ENCODE measurements around the gene ADGRL1.

Gene ADGRL1

GRCh38 chr19:14158276-14159023 is 47.5 kb downstream of the ADGRL1 start:
- H3K36me3 ChIP-seq: peaks cover 30 to 75% (median 51%) of the 10 kb centered on the region in 11 experiments
- H3K4me1 ChIP-seq: peaks cover 13 to 51% (median 37%) of the 10 kb centered on the region in 10 experiments; a peak in 19 of 20 replicates
- H3K4me3 ChIP-seq: no peak overlapping the region
- TF ChIP-seq Cebpa-rat (IDR thresholded peaks at IDR 0.05): no peak
- peak overlapping the region in 3 of 11 experiments; percentile 23 to 40 (median 34); a peak in 3 of 22 replicates for H3K27ac ChIP-seq
- peak overlapping the region in 9 of 11 experiments; percentile 44 to 83 (median 68); a peak in 19 of 22 replicates for H3K4me2 ChIP-seq
- peaks cover 6 to 42% (median 14%) of the 10 kb centered on the region in 11 experiments; a peak in 13 of 22 replicates for H4K20me1 ChIP-seq
- no peaks in the 10 kb centered on the region for H3K27me3 ChIP-seq
- H3K9ac ChIP-seq: peak overlapping the region in 6 of 11 experiments; percentile 13 to 56 (median 38); a peak in 9 of 22 replicates
- H3K9me3 ChIP-seq (replicated peaks in 1 of 11): no peaks in the 10 kb centered on the region

- H3K27ac ChIP-seq: no peak overlapping the region
- no peak for TF ChIP-seq Cebpa-rat (IDR thresholded peaks at IDR 0.05)
- H3K36me3 ChIP-seq: peaks cover 32 to 72% (median 51%) of the 10 kb centered on the region in 11 experiments
- no peak overlapping the region for H3K9ac ChIP-seq
- H3K4me3 ChIP-seq: no peak overlapping the region
- peaks cover 12 to 55% (median 35%) of the 10 kb centered on the region in 10 experiments; a peak in 19 of 20 replicates for H3K4me1 ChIP-seq
- H4K20me1 ChIP-seq: peaks cover 12 to 42% (median 16%) of the 10 kb centered on the region in 11 experiments; a peak in 13 of 22 replicates
- H3K4me2 ChIP-seq: no peak overlapping the region
- no peaks in the 10 kb centered on the region for H3K27me3 ChIP-seq
- H3K9me3 ChIP-seq (replicated peaks in 1 of 11): no peaks in the 10 kb centered on the region
These were observed 48.8 kb downstream of the ADGRL1 start for GRCh38 chr19:14156971-14157717.

GRCh38 chr19:14156122-14156521 is 49.8 kb downstream of the ADGRL1 start:
- H3K9ac ChIP-seq: no peak overlapping the region
- peaks cover 13 to 65% (median 45%) of the 10 kb centered on the region in 10 experiments; a peak in 19 of 20 replicates for H3K4me1 ChIP-seq
- no peak overlapping the region for H3K4me2 ChIP-seq
- H3K27me3 ChIP-seq: no peaks in the 10 kb centered on the region
- peaks cover 12 to 35% (median 20%) of the 10 kb centered on the region in 11 experiments; a peak in 13 of 22 replicates for H4K20me1 ChIP-seq
- TF ChIP-seq Cebpa-rat (IDR thresholded peaks at IDR 0.05): no peak
- no peaks in the 10 kb centered on the region for H3K9me3 ChIP-seq (replicated peaks in 1 of 11)
- H3K36me3 ChIP-seq: peaks cover 35 to 77% (median 53%) of the 10 kb centered on the region in 11 experiments
- no peak overlapping the region for H3K27ac ChIP-seq
- no peak overlapping the region for H3K4me3 ChIP-seq

- H3K9me3 ChIP-seq (replicated peaks in 1 of 11): no peaks in the 10 kb centered on the region
- H3K4me1 ChIP-seq: peaks cover 17 to 66% (median 47%) of the 10 kb centered on the region in 10 experiments
- no peaks in the 10 kb centered on the region for H3K27me3 ChIP-seq
- peaks cover 35 to 78% (median 55%) of the 10 kb centered on the region in 11 experiments for H3K36me3 ChIP-seq
- no peak overlapping the region for H3K9ac ChIP-seq
- no peak overlapping the region for H3K4me3 ChIP-seq
- no peak overlapping the region for H3K4me2 ChIP-seq
- H3K27ac ChIP-seq: peak overlapping the region in 3 of 11 experiments; percentile 13 to 31 (median 18); a peak in 3 of 22 replicates
- no peak for TF ChIP-seq Cebpa-rat (IDR thresholded peaks at IDR 0.05)
- peaks cover 10 to 34% (median 17%) of the 10 kb centered on the region in 11 experiments; a peak in 13 of 22 replicates for H4K20me1 ChIP-seq
These were observed 50.6 kb downstream of the ADGRL1 start for GRCh38 chr19:14155371-14155770.

- Histone ChIP-seq H3K36me3 (peaks cover 25 to 56% (median 40%) of the 10 kb centered on the region in 11 experiments), H3K4me3 (no peak overlapping the region), H3K9me3 (replicated peaks in 1 of 11) (no peaks in the 10 kb centered on the region), H3K27me3 (no peaks in the 10 kb centered on the region), H3K27ac (0 out of 22 replicates have a peak overlapping the region, but pooled peaks of 2 of the 11 experiments have one; percentile 7 to 10), H3K4me1 (peaks cover 30 to 68% (median 48%) of the 10 kb centered on the region in 10 experiments), H3K4me2 (no peak overlapping the region), H3K9ac (no peak overlapping the region), H4K20me1 (peaks cover 0 to 31% (median 0%) of the 10 kb centered on the region in 11 experiments; a peak in 5 of 22 replicates)
- TF ChIP-seq Cebpa-rat (IDR thresholded peaks at IDR 0.05): no peak
These were observed 53.3 kb downstream of the ADGRL1 start for GRCh38 chr19:14152713-14153112.

GRCh38 chr19:14150770-14151661 is 55.0 kb downstream of the ADGRL1 start:
- Histone ChIP-seq H3K9ac (peak overlapping the region; percentile 66 to 83 (median 78); a peak in 18 of 22 replicates), H4K20me1 (peaks cover 0 to 38% (median 0%) of the 10 kb centered on the region in 11 experiments; a peak in 4 of 22 replicates), H3K4me2 (peak overlapping the region; percentile 92 to 99 (median 96)), H3K27me3 (no peaks in the 10 kb centered on the region), H3K4me3 (peak overlapping the region in 2 of 10 experiments; percentile 56 to 64; a peak in 2 of 20 replicates), H3K9me3 (replicated peaks in 1 of 11) (no peaks in the 10 kb centered on the region), H3K4me1 (peaks cover 44 to 83% (median 62%) of the 10 kb centered on the region in 10 experiments), H3K27ac (peak overlapping the region in 10 of 11 experiments; percentile 64 to 90 (median 83); a peak in 17 of 22 replicates), H3K36me3 (peaks cover 14 to 40% (median 28%) of the 10 kb centered on the region in 11 experiments; a peak in 19 of 22 replicates)
- no peak for TF ChIP-seq Cebpa-rat (IDR thresholded peaks at IDR 0.05)

GRCh38 chr19:14150041-14150769 is 55.8 kb downstream of the ADGRL1 start:
- peak overlapping the region; percentile 34 to 90 (median 82); a peak in 21 of 22 replicates for H3K27ac ChIP-seq
- H3K9ac ChIP-seq: peak overlapping the region; percentile 66 to 83 (median 78); a peak in 21 of 22 replicates
- peaks cover 0 to 44% (median 0%) of the 10 kb centered on the region in 11 experiments; a peak in 4 of 22 replicates for H4K20me1 ChIP-seq
- H3K4me1 ChIP-seq: peaks cover 52 to 91% (median 68%) of the 10 kb centered on the region in 10 experiments
- peak overlapping the region; percentile 23 to 64 (median 52) for H3K4me3 ChIP-seq
- no peaks in the 10 kb centered on the region for H3K9me3 ChIP-seq (replicated peaks in 1 of 11)
- H3K4me2 ChIP-seq: peak overlapping the region; percentile 92 to 99 (median 96)
- TF ChIP-seq Cebpa-rat (IDR thresholded peaks at IDR 0.05): no peak
- no peaks in the 10 kb centered on the region for H3K27me3 ChIP-seq
- H3K36me3 ChIP-seq: peaks cover 9 to 33% (median 22%) of the 10 kb centered on the region in 11 experiments; a peak in 19 of 22 replicates
